ENCODE data around the gene MIER2. TPM values are rescaled to one million over a fixed set of nuclear protein-coding genes. Genes with fewer than 3 reads are reported as not detected.

Gene MIER2
- total and polyA plus RNA-seq, 2 donors (not counting 1 experiment from before 2014, with no cell fraction given): 10.5 to 19.7 TPM

DNA sequence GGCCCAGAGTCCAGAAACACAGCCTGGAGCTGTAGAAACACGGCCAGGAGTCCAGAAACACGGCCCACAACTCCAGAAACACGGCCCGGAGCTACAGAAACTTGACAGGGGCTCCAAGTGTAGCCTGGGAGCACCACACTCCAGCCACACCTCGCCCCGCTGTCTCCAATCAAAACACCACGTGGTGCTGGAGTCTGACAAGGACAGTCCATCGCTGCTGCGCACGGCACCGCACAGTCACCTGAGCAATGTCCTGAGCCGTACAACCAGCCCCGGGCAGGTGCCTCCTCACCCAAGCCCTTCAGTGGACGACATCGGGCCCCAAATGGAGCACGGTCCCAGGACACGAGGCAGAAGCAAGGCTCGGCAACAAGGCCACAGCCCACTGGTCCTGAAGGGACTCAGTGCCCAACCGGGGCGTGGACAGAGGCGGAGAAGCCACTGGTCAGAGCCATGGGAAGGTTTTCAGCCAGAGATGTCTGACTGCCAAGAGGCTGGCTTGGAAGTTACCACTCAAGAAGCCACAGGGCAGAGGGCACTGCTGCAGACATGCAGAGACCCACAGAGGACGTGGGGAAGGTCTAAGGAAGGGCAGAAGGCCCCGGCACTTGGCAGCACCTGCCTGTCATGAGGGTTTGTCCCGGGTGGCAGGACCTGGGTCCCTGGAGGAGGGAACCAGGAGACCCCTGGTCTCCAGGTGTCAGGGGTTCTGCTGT lies 33.7 kb downstream of the MIER2 start:
- Histone ChIP-seq H3K27ac (ENCODE audit: low read length in 2 of 2) (no peak overlapping the region), H3K9ac (ENCODE audit: low read length) (no peak overlapping the region), H4K20me1 (ENCODE audit: control insufficient read depth, insufficient read depth, low read length, poor library complexity, severe bottlenecking) (peaks cover 13% of the 10 kb centered on the region), H3K27me3 (replicated peaks in 1 of 4; ENCODE audit: control extremely low read depth in 1 of 4, control insufficient read depth in 3 of 4, insufficient read depth in 4 of 4, low read length in 3 of 4) (no peaks in the 10 kb centered on the region), H3K4me3 (ENCODE audit: control extremely low read depth in 1 of 5, extremely low read depth in 1 of 5, insufficient read depth in 1 of 5, low read depth in 2 of 5, low read length in 4 of 5) (no peak overlapping the region), H3K36me3 (replicated peaks in 1 of 2; ENCODE audit: control extremely low read depth in 1 of 2, control insufficient read depth in 1 of 2, extremely low read depth in 1 of 2, insufficient read depth in 2 of 2, low read length in 1 of 2) (peaks cover 7 to 35% of the 10 kb centered on the region in 2 experiments), H2AFZ (ENCODE audit: insufficient read depth, low read depth, low read length, poor library complexity, severe bottlenecking) (no peak overlapping the region), H3K9me3 (ENCODE audit: control extremely low read depth in 1 of 3, control insufficient read depth in 2 of 3, insufficient read depth in 1 of 3, low read length in 2 of 3) (no peaks in the 10 kb centered on the region), H3K4me1 (ENCODE audit: control insufficient read depth in 2 of 2, insufficient read depth in 2 of 2, low read length in 2 of 2) (no peaks in the 10 kb centered on the region), H3K4me2 (replicated peaks; ENCODE audit: low read depth, low read length, poor library complexity, severe bottlenecking) (no peak overlapping the region), H3K79me2 (ENCODE audit: control insufficient read depth, insufficient read depth, low read length) (peaks cover 4% of the 10 kb centered on the region)
- no peak for ATAC-seq (ENCODE audit: low read depth)
- Mint-ChIP-seq H3K4me3 (no peak overlapping the region), H3K27me3 (no peaks in the 10 kb centered on the region), H3K4me1 (no peaks in the 10 kb centered on the region), H3K9me3 (ENCODE audit: insufficient read depth) (no peaks in the 10 kb centered on the region), H3K27ac (no peak overlapping the region)
- ChIA-PET POLR2A (no interaction called here), CTCF (no interaction called here)
- TF ChIP-seq CTCF (IDR thresholded peaks at IDR 0.05): no peak
- no peak for TF ChIP-seq EZH2 (IDR thresholded peaks at IDR 0.05; ENCODE audit: borderline replicate concordance, insufficient read depth, low read depth, low read length, poor library complexity, severe bottlenecking)
- WGBS (ENCODE audit: insufficient coverage): 96% methylated on average over 24 of the region's 24 CpGs
- intact Hi-C loops (cut with micrococcal nuclease): no loop called here
- no peak for DNase-seq

DNA sequence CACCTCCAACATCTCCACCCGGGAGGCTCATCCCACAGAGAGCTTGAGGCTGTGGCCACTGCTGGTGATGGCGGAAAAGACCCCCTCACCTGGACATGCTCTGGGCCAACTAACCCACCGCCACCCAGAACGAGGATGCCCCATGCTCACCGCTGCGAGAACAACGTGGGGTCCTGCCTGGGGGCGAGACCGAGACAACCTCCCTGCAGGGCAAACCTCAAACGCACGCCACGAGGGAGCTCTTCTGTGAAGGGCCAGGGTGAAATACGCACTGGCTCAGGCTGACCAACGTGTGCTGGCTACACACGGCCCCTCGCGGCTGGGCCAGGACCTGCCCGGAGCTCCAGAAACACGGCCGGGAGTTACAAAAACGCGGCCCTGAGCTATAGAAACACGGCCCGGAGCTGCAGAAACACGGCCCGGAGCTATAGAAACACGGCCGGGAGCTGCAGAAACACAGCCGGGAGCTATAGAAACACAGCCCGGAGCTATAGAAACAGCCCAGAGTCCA lies 34.4 kb downstream of the MIER2 start:
- POLR2A ChIA-PET: no interaction called here
- no peak for ATAC-seq (ENCODE audit: low read depth)

More for the DNA sequence above, 34.4 kb downstream of the MIER2 start:
- Histone ChIP-seq H3K4me1 (ENCODE audit: control insufficient read depth in 2 of 2, insufficient read depth in 2 of 2, low read length in 2 of 2) (no peaks in the 10 kb centered on the region), H3K79me2 (ENCODE audit: control insufficient read depth, insufficient read depth, low read length) (peaks cover 4% of the 10 kb centered on the region), H3K36me3 (replicated peaks in 1 of 2; ENCODE audit: control extremely low read depth in 1 of 2, control insufficient read depth in 1 of 2, extremely low read depth in 1 of 2, insufficient read depth in 2 of 2, low read length in 1 of 2) (peaks cover 2 to 33% of the 10 kb centered on the region in 2 experiments), H3K4me3 (ENCODE audit: control extremely low read depth in 1 of 5, extremely low read depth in 1 of 5, insufficient read depth in 1 of 5, low read depth in 2 of 5, low read length in 4 of 5) (no peak overlapping the region), H3K9ac (ENCODE audit: low read length) (no peak overlapping the region), H3K4me2 (replicated peaks; ENCODE audit: low read depth, low read length, poor library complexity, severe bottlenecking) (peak overlapping the region; percentile 13), H4K20me1 (ENCODE audit: control insufficient read depth, insufficient read depth, low read length, poor library complexity, severe bottlenecking) (peaks cover 13% of the 10 kb centered on the region), H2AFZ (ENCODE audit: insufficient read depth, low read depth, low read length, poor library complexity, severe bottlenecking) (no peak overlapping the region), H3K27me3 (replicated peaks in 1 of 4; ENCODE audit: control extremely low read depth in 1 of 4, control insufficient read depth in 3 of 4, insufficient read depth in 4 of 4, low read length in 3 of 4) (no peaks in the 10 kb centered on the region), H3K27ac (ENCODE audit: low read length in 2 of 2) (no peak overlapping the region), H3K9me3 (ENCODE audit: control extremely low read depth in 1 of 3, control insufficient read depth in 2 of 3, insufficient read depth in 1 of 3, low read length in 2 of 3) (no peaks in the 10 kb centered on the region)
- CTCF ChIA-PET: no interaction called here
- H3K4me3 Mint-ChIP-seq: no peak overlapping the region
- no peaks in the 10 kb centered on the region for H3K9me3 Mint-ChIP-seq (ENCODE audit: insufficient read depth)
- TF ChIP-seq EZH2 (IDR thresholded peaks at IDR 0.05; ENCODE audit: borderline replicate concordance, insufficient read depth, low read depth, low read length, poor library complexity, severe bottlenecking) (no peak), CTCF (IDR thresholded peaks at IDR 0.05) (no peak)
- intact Hi-C loops (cut with micrococcal nuclease): no loop called here
- no peaks in the 10 kb centered on the region for H3K27me3 Mint-ChIP-seq
- no peaks in the 10 kb centered on the region for H3K4me1 Mint-ChIP-seq
- DNase-seq: no peak
- WGBS (ENCODE audit: insufficient coverage): 93% methylated on average over 30 of the region's 30 CpGs
- H3K27ac Mint-ChIP-seq: no peak overlapping the region

Data from B cell (primary cell).